Muscle of back (tissue), 13 donors: Measurements from ENCODE around the gene TBR1. TPM values are rescaled to one million over a fixed set of nuclear protein-coding genes. Genes with fewer than 3 reads are reported as not detected.

Experiments
- DNase-seq, 3 donors: peaks; one replicate each; pipeline versions ENCODE4 v3.0.0 to v3.0.0-alpha.2; 2013
- long read RNA-seq, 9 donors: transcript quantifications; one replicate each; lab custom pipeline, GENCODE V29; 2026
- polyA plus RNA-seq, 10 donors: library from polyadenylated mRNA; unstranded; fragments of 120-200 nt; gene quantifications; one replicate each; pipeline ENCODE4 v1.2.1, GENCODE V29; 2013; ENCODE audit not compliant: insufficient read length in 10 of 10

The TBR1 gene
- under 1 TPM in 8 of 10 donors, not detected in 2; 0.03 to 0.22 (median 0.07) TPM for polyA plus RNA-seq
- long read RNA-seq, donor 1: 0 reads
- long read RNA-seq, donor 2: 0 reads
- long read RNA-seq, donor 3: 0 reads
- long read RNA-seq, donor 4: 0 reads
- long read RNA-seq, donor 5: 0 reads
- long read RNA-seq, donor 6: 0 reads
- long read RNA-seq, donor 7: 0 reads
- long read RNA-seq, donor 8: 0 reads
- long read RNA-seq, donor 9: 0 reads

DNA sequence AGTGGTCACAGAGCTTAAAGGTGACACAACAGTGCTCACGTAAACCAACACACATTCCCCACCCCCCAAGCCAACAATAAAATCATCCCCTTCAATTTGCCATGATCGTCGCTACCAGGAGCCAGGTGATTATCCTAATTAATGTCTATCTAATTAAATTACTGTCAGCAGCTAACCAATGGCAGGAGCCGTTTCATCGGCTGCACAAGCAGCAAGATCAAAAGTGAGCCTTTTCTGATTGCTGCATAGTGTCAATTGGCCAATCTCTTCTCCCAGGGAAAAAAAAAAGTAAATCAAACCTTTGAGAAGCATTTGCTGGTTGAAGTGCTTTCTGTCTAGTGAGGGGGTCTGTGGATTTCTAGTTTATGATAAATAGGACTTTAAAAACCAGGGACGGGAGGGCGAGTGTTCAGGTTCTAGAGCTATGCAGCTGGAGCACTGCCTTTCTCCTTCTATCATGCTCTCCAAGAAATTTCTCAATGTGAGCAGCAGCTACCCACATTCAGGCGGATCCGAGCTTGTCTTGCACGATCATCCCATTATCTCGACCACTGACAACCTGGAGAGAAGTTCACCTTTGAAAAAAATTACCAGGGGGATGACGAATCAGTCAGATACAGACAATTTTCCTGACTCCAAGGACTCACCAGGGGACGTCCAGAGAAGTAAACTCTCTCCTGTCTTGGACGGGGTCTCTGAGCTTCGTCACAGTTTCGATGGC is at the start of gene TBR1:
TSS of gene TBR1 (plus strand) at position 311 of the 721 bp plus-strand sequence. CDS start at position 425, 114 bp downstream.
- DNase-seq: peak in 2 of 3 donors; percentile 26 to 70

DNA sequence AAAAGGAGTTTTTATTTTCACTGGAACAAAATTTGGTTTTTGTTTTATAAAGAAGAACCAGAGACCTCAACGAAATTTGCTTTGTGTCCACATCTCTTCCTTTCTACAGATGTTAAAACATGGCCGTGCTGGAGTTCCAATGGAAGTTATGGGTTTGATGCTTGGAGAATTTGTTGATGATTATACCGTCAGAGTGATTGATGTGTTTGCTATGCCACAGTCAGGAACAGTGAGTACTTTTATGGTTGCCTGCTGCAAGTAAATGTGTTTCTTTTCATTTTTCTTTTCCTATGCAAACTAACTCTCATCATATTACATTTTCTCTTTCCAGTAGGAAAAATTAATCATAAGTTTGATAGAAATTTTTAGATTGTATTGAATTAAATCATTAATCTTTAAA is 48.4 kb upstream of the TBR1 start:
- no peak for DNase-seq

DNA sequence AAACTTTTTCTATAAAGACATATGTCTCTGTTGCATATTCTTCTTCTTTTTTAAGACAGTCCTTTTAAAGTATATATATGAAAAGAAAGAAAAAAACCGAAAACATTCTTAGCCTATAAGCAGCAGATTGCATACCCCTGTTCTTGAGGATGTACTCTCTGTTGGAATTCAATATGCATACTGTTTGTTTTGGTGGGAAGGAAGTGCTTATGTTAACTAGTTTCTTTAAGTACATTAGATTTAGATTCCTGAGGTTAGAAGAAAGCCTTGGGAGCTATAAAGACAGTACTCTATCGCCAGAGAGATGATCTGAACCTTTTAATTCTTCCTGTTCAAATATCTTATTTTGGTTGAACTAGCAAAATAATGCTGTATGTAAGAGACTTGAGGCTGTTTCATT is 46.8 kb upstream of the TBR1 start:
- DNase-seq: no peak

DNA sequence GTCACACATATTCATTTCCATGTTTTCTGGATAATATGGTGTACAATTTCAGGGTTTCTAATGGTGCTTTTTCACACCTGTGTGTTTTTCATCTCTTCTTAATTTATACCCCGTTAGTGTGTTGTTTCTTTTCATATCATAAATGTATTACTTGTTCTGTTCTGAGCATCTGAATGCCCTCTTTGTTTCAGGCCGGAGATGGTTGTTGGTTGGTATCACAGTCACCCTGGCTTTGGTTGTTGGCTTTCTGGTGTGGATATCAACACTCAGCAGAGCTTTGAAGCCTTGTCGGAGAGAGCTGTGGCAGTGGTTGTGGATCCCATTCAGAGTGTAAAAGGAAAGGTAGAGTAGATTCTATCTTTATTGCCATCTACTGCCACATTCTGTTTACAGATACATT is 45.1 kb upstream of the TBR1 start:
- no peak for DNase-seq

DNA sequence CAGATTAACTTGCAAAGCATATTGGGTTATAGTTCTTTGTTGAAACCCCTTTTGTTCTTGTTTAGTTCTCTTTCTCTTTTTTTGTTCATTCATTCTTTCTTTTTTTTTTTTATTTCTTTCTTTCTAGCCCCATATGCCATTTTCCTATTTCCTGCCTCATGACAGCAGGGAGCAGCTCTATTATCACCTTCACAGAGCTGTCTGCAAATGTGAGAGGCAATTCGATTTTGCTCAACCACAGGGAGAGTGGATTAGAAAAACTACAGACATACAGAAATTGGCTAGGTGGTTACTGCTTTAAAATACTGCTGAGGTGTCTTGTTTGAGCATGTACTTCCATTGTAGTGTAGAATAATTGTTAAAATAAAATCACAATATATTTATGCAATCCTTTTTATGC is 44.2 kb upstream of the TBR1 start:
- DNase-seq: no peak

DNA sequence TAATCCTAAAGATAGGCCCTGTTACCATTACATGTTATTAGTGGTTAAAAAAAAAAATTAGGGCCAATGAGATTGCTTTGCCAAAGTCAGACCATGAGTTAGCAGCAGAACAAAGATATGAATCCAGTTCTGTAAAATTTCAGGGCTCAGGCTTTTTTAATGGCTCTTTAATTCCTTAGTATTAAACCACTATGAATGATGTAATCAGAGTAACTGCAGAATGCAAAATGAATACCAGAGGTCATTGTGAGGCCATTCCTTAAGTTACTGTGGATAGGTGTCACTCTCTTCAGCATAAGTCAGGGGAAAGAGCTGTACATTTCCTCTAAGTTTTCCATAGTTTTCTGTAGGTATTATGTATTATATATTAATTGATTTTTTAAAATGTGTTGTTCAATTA is 42.2 kb upstream of the TBR1 start:
- DNase-seq: no peak

DNA sequence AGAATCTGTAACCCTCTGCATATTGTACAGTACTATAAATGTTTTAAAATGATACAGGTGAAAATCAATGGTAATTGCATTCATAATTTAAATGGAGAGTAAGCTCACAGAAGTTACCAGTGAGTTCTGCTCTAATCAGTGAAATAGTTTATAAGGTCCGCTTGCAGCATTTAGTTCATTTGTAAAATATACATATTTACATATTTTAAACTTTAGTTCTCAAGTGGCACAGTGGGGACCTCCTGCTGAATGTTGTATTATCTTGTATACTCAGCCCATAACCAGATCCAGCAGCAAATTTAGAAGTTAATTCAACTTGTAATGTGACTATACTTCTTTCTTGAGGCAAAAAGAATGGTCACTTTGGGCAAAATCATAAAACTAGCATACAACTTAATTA is 41.7 kb upstream of the TBR1 start:
- no peak for DNase-seq

DNA sequence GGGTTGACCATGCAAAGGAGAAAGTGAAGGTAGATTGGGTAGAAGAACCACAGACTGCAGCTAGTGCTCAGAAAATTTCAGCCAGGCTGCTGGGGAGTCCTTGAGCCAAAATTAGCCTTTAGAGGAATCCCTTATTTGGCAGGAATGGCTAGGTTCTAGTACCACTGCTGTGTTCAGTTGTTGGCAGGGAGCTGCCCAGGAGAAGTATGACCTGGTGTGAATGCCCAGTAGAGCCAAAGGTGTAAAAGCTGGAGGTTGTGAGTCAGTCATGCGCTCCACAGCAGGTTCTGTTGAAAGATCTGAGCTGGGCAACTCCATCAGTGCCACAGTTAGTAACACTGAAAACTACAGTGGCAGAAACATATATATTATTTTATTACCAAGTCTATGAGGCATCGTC is 36.4 kb upstream of the TBR1 start:
- DNase-seq: no peak

DNA sequence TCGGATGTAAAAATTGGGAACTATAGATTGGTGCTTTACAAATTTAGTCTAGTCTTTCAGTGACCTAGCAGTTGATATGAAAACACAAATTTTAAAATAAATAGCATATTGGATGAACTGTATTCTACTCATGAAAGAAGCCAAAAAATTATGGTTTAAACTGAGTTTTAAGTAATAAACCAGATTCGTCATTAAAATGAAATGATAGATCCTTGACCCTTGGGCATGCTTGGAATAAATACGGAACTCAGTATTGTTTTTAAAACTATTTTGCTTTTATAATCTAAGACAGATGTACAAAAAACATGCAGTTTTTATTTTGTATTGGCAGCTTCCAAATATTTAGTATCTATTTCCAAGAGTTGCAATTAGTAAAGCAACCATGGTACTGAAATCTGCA is 34.6 kb upstream of the TBR1 start:
- peak in 1 of 3 donors; percentile 38 for DNase-seq

DNA sequence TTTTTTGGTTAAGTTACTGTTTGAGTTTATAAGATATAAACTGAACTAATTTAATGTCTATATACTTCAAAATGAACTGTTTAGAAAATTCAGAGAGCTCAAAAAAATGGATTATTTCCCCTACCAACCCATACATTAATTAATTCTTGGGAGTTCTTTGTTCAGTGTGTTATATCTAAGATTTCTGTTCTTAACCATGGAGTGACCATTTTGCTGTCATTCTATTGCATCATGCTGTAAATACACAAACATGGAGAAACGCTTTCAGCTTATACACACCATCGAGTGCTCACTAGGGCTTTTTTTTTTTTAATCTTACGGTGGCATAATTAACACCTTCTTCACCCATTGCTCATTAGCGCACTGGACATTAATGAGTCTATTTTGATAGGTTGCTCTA is 33.4 kb upstream of the TBR1 start:
- no peak for DNase-seq

DNA sequence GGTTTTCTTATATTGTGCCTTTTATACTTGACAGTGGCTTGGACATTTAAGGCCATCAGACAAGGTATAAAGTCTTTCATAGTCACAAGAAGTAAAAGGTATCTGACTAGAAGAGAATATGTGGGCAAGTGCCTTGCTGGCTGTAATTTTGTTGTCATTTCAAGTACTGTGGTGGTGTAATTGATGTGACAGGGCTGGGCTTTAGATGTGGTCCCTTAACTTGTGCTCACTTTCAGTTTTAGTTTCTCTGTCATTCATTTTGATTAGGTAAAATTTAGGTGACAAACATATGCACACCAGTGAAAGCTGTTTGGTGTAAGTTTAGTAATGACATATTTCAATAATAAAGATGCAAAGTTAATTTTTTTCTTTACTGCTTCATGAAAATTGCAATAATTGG is 31.2 kb upstream of the TBR1 start:
- no peak for DNase-seq

DNA sequence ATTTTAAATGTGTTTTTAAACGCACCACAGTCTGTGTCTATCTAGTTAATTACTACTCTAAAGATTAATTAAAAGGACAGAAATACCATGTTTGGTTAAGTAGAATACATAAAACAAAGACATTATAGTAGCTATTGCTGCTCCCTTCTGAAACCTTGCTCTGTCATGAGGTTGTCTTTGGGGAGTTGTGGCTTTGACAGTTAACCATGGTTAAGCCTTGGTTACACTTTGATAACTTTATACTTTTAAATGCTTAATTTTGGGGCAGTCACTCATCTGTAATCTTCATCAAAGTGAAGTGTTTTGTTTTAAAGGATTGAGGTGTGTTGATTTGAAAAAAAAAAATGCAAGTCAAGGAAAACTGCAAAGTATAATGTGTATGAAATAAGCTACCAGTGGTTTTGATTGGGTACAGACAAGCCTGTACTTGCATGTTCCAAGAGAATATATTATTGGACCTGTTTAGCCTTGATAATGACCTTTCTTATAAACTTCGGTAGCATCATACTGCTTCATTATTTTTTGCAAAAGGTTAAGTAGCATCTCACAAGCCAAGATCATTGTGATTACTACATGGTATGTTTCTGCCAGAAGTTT is 29.8 kb upstream of the TBR1 start:
- no peak for DNase-seq

DNA sequence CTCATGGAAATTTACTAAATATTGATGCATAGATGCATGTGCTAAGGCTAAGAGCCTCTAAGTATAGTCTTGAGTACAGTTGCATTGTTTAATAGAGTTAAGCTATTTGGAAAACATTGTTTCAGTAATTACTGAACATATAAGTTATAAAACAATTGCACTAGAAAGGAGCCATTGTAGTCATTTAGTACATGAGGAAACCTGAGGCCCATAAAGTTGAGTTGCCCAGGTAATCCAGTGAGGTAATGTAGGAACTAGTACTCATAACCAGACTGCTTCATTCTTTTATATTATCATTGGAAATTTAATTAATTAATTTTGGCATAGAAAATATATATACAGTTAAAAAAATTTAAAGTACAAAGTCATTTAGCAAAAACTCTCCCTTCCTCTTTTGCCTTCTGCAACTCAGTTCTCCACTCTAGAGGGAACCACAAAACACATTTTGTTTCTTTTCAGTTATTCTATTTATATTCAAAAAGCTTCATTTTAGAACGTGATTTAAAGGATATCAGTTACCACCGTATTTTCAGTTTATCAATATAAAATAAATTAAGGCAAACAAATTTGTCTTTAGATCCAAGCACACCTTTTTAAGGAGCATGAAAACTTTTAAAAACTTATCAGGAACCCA is 27.8 kb upstream of the TBR1 start:
- DNase-seq: no peak

DNA sequence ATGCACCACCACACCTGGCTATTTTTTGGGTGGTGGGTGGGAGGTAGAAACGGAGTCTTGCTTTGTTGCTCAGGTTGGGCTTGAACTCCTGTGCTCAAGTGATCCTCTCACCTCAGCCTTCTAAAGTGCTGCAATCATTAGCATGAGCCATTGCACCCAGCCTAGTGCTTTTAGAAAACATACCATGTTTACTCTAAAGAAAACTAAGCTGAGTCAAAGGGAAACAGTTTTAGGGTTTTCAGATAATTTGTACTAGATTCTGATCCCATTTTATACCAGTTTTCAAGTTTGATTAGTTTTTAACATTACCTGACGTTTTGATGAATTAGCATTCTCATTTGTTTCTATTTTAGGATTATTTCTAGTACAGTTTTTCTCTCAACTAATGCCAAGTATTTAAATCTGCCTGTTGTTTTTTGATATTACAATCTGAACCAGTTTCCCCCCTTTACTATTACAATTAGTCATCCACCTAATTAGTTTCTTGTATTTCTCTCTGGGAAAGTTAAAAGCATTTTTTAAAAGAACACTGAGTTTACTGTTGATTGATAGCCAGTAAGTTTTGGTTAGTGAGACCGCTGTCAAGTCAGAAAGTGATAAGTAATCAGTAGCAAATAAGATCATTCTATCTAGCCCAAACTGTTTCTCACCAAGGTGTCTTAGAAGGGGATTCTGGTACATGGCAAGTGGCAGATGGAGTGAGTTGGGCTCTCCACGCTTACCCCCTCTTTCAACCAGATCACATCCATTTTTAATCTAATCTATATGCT is 24.2 kb upstream of the TBR1 start:
- DNase-seq: no peak

DNA sequence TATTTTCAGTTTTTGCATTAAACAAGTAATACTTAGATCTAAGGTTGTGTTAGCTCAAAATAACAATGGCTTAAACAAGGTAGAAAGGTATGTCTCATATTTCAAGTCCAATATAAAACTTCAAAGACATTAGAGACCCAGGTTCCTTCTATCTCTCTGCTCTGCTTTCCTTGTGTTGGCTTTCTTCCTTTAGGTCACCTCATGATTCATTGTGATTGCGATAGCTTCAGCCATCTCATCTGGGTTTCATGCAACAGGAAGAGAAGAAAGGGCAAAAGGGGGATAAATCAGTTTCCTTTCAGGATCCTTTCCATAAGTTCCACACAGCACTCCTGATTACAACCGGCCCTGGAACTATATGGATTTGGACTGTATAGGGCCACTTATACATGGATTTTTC is 16.0 kb upstream of the TBR1 start:
- DNase-seq: no peak

DNA sequence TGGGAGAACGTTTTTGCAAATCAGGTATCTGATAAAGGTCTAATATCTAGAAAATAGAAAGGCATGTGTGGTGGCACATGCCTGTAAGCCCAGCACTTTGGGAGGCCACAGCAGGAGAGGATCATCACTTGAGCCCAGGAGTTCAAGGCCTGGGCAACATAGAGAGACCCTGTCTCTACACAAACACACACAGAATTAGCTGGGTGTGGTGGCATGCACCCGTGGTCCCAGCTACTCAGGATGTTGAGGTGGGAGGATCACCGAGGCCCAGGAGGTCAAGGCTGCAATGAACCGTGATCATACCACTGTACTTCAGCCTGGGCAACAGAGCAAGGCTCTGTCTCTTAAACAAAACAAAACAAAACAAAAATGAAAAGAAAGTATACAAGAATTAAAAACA is 13.8 kb upstream of the TBR1 start:
- DNase-seq: no peak

DNA sequence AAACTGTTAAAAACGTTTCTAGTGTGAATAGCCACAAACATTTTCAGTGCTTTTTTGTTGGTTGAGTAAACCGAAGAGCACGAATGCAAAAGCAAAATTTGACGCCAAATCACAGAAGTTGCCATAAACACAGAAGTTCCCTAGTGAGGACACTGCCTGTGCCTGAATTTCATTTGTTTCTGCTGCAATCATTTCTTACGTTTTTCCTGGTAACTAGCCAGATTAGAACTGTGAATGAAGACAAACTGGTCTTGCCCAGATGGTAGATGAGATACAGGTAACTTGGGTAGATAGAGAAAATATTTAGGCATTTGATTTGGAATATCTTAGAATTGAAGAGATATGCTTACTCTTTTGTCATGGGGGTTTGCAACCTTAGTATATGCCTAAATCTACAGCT is 9.8 kb upstream of the TBR1 start:
- no peak for DNase-seq

DNA sequence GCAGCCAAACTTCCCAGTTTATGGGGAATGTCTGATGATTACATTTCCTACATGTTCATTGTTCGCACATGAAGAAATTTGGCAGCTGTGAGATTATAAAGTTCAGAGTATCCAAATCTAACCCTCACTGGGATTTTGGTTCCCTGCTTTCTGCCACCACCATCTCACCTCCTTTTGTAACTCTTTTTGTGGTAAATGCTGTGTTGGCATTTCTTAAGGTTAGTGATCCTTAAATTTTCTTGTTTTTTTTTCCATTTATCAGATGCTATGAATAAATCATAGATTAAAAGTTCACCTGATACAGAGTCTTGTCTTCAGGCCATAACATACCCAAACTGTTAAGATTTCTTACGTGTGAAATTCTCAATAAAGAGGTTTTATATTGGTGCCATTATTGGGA is 8.5 kb upstream of the TBR1 start:
- DNase-seq: no peak

DNA sequence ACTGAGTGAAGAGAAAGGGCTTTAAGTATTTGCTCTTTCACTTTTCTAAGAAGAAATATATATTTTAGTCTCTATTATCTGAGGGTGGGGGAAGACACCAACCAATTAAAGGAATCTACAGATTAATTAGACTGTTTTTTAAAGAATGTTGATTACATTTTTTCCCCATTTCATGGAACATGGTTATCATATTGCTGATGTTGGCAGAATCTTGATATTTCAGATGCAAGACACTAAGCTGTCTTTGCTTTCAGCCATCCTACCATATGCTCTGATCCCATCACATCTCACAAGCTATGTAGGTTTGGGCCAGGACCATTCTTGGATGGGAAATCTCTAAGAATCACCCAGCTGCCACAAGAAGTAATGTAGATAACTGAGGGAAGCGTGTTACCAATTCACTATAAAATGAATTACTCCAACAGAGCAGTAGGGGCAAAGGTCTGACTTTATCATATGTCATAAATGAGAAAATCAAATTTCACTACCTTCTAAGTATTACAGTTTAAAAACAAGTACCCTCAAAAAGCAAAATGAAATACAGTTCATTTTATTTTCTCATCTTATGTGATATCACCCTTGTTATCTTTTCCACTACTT is 6.7 kb upstream of the TBR1 start:
- no peak for DNase-seq

DNA sequence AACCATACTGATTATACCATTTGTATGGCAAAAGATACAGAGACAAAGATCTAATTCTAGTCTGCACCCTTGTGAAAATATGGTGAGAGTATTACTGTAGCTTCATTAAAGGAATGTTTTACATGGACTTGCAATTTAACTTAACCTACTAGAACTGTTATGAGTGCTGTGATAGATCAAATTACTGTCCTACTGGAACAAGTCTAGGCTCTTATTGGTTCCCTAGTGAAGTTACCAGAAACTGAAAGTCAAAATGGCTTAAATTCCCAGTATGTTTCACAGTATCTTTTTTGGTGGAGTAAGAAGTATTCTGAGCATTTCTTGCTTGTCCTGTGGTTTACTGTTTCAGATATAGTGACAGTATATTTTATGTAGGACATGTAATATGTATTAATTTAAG is 3.8 kb upstream of the TBR1 start:
- no peak for DNase-seq
